OCI-LY3 (cell line): Measurements from ENCODE around the gene GARNL3.

Experiments used
- EZH2phosphoT487 ChIP-seq: fragments of 200-600 bp; shearing (Covaris generic); IDR thresholded peaks from 2 replicates; pipeline ENCODE4 v1.6.1; 2018; ENCODE audit warnings: antibody characterized with exemption, mixed run types, low read depth
- TF ChIP-seq, protein P1 (sequence below): fragments of 200-600, 300-600 bp; sonication (generic); IDR thresholded peaks from 2 replicates; pipeline ENCODE4 v1.5.1; 2014; ENCODE audit warnings: antibody characterized with exemption, low read length, low read depth

DNA sequence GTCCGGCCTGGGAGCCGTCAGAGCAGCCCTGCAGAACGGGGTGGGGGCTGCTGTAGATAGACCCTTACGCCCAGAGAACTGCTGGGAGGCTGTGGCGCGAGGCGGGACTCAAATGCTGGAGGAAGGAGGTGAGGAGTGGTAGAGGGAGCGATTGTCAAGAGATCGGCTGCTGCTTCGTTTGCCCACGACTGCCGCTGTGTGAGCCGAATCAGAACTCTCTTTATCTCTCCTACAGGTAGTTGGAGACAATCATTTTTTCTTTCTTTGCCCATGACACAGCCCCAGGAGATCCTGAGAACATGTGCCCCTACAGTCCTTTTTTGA, 160.1 kb downstream of the GARNL3 start:
- TF ChIP-seq, protein P1, sequence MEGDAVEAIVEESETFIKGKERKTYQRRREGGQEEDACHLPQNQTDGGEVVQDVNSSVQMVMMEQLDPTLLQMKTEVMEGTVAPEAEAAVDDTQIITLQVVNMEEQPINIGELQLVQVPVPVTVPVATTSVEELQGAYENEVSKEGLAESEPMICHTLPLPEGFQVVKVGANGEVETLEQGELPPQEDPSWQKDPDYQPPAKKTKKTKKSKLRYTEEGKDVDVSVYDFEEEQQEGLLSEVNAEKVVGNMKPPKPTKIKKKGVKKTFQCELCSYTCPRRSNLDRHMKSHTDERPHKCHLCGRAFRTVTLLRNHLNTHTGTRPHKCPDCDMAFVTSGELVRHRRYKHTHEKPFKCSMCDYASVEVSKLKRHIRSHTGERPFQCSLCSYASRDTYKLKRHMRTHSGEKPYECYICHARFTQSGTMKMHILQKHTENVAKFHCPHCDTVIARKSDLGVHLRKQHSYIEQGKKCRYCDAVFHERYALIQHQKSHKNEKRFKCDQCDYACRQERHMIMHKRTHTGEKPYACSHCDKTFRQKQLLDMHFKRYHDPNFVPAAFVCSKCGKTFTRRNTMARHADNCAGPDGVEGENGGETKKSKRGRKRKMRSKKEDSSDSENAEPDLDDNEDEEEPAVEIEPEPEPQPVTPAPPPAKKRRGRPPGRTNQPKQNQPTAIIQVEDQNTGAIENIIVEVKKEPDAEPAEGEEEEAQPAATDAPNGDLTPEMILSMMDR, result no peak
- TF ChIP-seq EZH2phosphoT487, result no peak
